Smooth muscle cell (in vitro differentiated cells): ENCODE results near the gene LUC7L. TPM values are rescaled to one million over a fixed set of nuclear protein-coding genes. Genes with fewer than 3 reads are reported as not detected.
A peak's percentile ranks its signal among the peaks of the same experiment; 100 is the strongest.
"Not testable (repeated sequence)": the region's sequence is repeated elsewhere in the genome, so short reads cannot be mapped to it uniquely, and the experiment has no call there.

Experiments
- DNase-seq: peaks from one replicate; lab custom pipeline; 2025; ENCODE audit not compliant: unreplicated experiment; lab: John Stamatoyannopoulos, UW
- H2AFZ ChIP-seq: fragments of 200-600 bp; sonication (generic); 2 replicates; pipeline ENCODE4 v1.6.0; 2016; ENCODE audit warnings: antibody characterized with exemption, low read depth, mild to moderate bottlenecking
- H3F3A ChIP-seq: fragments of 200-600 bp; sonication (generic); 2 replicates; pipeline ENCODE4 v1.6.0; 2017; ENCODE audit warnings: antibody characterized with exemption, low read depth
- H3K27ac ChIP-seq: fragments of 200-600 bp; sonication (generic); 2 replicates; pipeline ENCODE4 v1.5.1; 2016; ENCODE audit warnings: low read depth, mild to moderate bottlenecking
- H3K27me3 ChIP-seq: fragments of 200-600 bp; sonication (generic); 2 replicates; pipeline ENCODE4 v1.6.1; 2016; ENCODE audit warnings: low read depth, mild to moderate bottlenecking
- H3K36me3 ChIP-seq: fragments of 200-600 bp; sonication (generic); 2 replicates; pipeline ENCODE4 v1.5.1; 2016; ENCODE audit warnings: low read depth
- H3K4me1 ChIP-seq: fragments of 200-600 bp; sonication (generic); 2 replicates; pipeline ENCODE4 v1.5.1; 2016; ENCODE audit warnings: low read depth
- H3K4me2 ChIP-seq: fragments of 200-600 bp; sonication (generic); 2 replicates; pipeline ENCODE4 v1.6.0; 2016; ENCODE audit warnings: mild to moderate bottlenecking
- H3K4me3 ChIP-seq: fragments of 200-600 bp; sonication (generic); 2 replicates; pipeline ENCODE4 v1.5.1; 2016; ENCODE audit warnings: mild to moderate bottlenecking
- H3K79me2 ChIP-seq: fragments of 200-600 bp; sonication (generic); 2 replicates; pipeline ENCODE4 v1.6.0; 2016; ENCODE audit warnings: low read depth, mild to moderate bottlenecking
- H3K9ac ChIP-seq: fragments of 200-600 bp; sonication (generic); 2 replicates; pipeline ENCODE4 v1.6.0; 2016; ENCODE audit warnings: low read depth
- H3K9me3 ChIP-seq: fragments of 200-600 bp; sonication (generic); replicated peaks from 2 replicates; pipeline ENCODE4 v1.5.1; 2016; ENCODE audit warnings: low read depth
- H4K20me1 ChIP-seq: fragments of 200-600 bp; sonication (generic); 2 replicates; pipeline ENCODE4 v1.6.0; 2016; ENCODE audit warnings: low read depth
- WGBS: methylation state at CpG from one replicate; pipeline ENCODE4 v1.1.7; 2016; ENCODE audit warnings: low lambda C conversion rate; 5-methylcytosine and 5-hydroxymethylcytosine counted together
- polyA plus RNA-seq: library from polyadenylated mRNA; unstranded; fragments of >200 nt; fragmentation: Nextera tagmentation; extraction: Ambion mirVana; gene quantifications from 2 replicates; pipeline ENCODE4 v1.2.1, GENCODE V29; 2016
- total RNA-seq: library from RNA; depleted of rRNA; stranded (reverse); fragments of >200 nt; gene quantifications from 2 replicates; pipeline ENCODE4 v1.2.3, GENCODE V29; 2014
- TF ChIP-seq, protein P1 (sequence below): fragments of 200-600 bp; sonication (generic); IDR thresholded peaks from 2 replicates; pipeline ENCODE4 v1.5.1; 2017; ENCODE audit warnings: borderline replicate concordance, mild to moderate bottlenecking, antibody characterized with exemption; ENCODE audit not compliant: insufficient read depth, poor library complexity, severe bottlenecking

LUC7L gene
- total and polyA plus RNA-seq, 2 experiments from 2014 or later, result 56.2 to 70.6 TPM

DNA sequence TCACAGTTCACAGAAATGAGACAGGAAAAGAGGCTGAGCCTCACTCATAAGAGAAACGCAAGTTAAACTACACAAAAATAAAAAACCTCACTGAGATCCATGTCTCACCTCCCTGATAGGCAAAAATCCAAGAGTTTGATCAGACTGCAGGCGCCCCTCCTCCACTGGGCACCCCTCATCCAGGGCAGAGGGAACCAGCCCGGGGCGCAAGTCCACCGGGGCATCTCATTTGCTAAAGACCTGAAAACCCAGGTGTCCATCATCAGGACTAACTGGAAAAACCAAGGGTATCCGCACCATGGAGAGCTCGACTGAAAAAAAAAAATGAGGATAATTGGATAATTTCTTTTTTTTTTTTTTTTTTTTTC lies 74.2 kb downstream of the LUC7L start:
- Histone ChIP-seq H3K27ac (no peak overlapping the region), H3K36me3 (no peaks in the 10 kb centered on the region), H2AFZ (peak overlapping the region; percentile 97), H3K4me3 (peak overlapping the region; percentile 68), H3K4me1 (peaks cover 8% of the 10 kb centered on the region), H3F3A (no peaks in the 10 kb centered on the region), H3K27me3 (peaks cover 46% of the 10 kb centered on the region), H3K4me2 (peak overlapping the region; percentile 97), H3K9ac (no peak overlapping the region), H3K79me2 (no peaks in the 10 kb centered on the region), H3K9me3 (no peaks in the 10 kb centered on the region), H4K20me1 (no peaks in the 10 kb centered on the region)
- 79% methylated on average over 7 of the region's 7 CpGs for WGBS
- TF ChIP-seq, protein P1, sequence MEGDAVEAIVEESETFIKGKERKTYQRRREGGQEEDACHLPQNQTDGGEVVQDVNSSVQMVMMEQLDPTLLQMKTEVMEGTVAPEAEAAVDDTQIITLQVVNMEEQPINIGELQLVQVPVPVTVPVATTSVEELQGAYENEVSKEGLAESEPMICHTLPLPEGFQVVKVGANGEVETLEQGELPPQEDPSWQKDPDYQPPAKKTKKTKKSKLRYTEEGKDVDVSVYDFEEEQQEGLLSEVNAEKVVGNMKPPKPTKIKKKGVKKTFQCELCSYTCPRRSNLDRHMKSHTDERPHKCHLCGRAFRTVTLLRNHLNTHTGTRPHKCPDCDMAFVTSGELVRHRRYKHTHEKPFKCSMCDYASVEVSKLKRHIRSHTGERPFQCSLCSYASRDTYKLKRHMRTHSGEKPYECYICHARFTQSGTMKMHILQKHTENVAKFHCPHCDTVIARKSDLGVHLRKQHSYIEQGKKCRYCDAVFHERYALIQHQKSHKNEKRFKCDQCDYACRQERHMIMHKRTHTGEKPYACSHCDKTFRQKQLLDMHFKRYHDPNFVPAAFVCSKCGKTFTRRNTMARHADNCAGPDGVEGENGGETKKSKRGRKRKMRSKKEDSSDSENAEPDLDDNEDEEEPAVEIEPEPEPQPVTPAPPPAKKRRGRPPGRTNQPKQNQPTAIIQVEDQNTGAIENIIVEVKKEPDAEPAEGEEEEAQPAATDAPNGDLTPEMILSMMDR, result no peak
- no peak for DNase-seq

DNA sequence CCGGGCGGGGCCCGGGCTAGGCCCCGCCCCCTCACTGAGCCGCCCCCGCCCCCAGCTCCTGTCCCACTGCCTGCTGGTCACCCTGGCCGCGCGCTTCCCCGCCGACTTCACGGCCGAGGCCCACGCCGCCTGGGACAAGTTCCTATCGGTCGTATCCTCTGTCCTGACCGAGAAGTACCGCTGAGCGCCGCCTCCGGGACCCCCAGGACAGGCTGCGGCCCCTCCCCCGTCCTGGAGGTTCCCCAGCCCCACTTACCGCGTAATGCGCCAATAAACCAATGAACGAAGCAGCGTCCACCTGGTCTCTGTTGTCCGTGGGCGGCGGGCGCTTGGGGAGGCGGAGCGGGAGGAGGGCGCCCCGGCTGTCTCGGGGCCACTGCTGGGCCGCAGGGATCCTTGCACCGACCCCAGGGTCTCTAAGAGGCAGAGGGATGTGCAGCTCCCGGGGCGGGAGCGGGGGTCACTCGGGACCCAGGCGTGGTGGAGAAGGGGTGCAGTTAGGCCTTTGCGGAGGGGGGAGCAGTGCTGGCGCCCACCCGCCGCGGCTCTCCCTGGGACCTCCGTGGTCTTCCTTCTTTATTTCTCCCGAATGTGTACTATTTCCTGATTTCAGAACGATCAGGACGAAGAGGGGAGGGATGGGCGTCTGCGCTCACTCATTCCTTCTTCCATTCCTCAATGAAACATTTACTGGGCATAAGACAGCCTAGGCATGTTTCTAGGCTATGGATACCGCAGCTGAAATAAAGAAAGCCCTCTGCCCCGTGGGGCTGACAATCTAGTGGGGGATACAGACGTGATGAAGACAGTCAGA lies 74.8 kb downstream of the LUC7L start:
- no peaks in the 10 kb centered on the region for H4K20me1 ChIP-seq
- H3K4me2 ChIP-seq, result peak overlapping the region; percentile 97
- 5% methylated on average over 39 of the region's 59 CpGs for WGBS
- no peaks in the 10 kb centered on the region for H3K36me3 ChIP-seq
- peaks cover 8% of the 10 kb centered on the region for H3K4me1 ChIP-seq
- no peaks in the 10 kb centered on the region for H3K79me2 ChIP-seq
- H3F3A ChIP-seq, result no peaks in the 10 kb centered on the region
- no peak for DNase-seq
- H3K9me3 ChIP-seq, result no peaks in the 10 kb centered on the region
- H2AFZ ChIP-seq, result peak overlapping the region; percentile 97
- H3K4me3 ChIP-seq, result peak overlapping the region; percentile 68
- TF ChIP-seq, protein P1, result no peak
- no peak overlapping the region for H3K27ac ChIP-seq
- no peak overlapping the region for H3K9ac ChIP-seq
- H3K27me3 ChIP-seq, result peaks cover 44% of the 10 kb centered on the region

DNA sequence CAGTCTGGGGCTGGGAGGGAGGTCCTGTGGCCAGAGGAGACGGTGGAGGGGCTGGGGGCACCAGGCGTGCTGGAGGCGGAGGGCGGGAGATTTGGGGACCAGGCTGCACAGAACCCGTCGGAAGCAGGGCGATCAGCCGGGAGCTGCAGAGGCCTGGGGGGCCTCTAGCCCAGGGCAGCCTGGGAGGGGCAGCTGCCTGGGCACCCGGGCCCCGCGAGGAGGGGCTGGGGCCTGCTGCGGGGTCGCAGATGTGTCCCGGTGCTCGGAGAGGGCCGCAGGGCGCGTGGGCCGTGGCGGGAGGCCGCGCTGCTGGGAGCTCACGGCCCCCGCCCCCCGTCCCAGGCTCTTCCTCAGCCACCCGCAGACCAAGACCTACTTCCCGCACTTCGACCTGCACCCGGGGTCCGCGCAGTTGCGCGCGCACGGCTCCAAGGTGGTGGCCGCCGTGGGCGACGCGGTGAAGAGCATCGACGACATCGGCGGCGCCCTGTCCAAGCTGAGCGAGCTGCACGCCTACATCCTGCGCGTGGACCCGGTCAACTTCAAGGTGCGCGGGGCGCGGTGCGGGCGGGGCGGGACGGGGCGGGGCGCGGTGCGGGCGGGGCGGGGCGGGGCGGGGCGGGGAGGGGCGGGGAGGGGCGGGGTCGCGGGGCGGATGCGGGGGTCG lies 75.6 kb downstream of the LUC7L start:
- not testable (repeated sequence) for H3K79me2 ChIP-seq, H3K36me3 ChIP-seq, H4K20me1 ChIP-seq, H3K4me2 ChIP-seq, H3K9ac ChIP-seq, H3K27ac ChIP-seq, H3F3A ChIP-seq, H3K9me3 ChIP-seq, H3K4me1 ChIP-seq, H3K4me3 ChIP-seq, DNase-seq, H2AFZ ChIP-seq
- peaks cover 38% of the 10 kb centered on the region for H3K27me3 ChIP-seq
- no CpG with 5 or more reads among the region's 74 CpGs for WGBS

DNA sequence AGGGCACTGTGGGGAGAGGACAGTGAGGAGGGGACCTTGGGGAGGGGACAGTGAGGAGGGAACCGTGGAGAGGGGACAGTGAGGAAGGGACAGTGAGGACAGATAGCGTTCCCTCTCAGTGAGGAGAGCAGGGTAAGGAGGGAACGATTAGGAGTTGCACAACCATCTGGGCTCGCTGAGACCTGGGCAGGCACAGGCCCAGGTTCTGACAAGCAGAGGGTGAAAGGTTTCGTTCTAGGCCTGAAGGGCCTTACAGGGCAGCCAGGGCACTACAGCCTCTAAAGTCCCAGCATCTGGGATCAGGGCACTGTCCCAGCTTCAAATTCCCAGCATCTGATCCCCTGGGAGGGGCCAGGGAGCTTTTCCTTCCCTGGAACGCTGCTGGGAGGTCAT lies 76.1 kb downstream of the LUC7L start:
- not testable (repeated sequence) for H4K20me1 ChIP-seq, H3K4me1 ChIP-seq, H3K27ac ChIP-seq, H3K4me2 ChIP-seq, H3K79me2 ChIP-seq, H3K9me3 ChIP-seq, H3K36me3 ChIP-seq, H3F3A ChIP-seq, DNase-seq, H3K4me3 ChIP-seq, H3K9ac ChIP-seq, H2AFZ ChIP-seq
- peaks cover 33% of the 10 kb centered on the region for H3K27me3 ChIP-seq
- WGBS, result 87% methylated on average over 4 of the region's 6 CpGs
